Body of pancreas (tissue), 4 donors: ENCODE results near the gene SUV39H1.

ENCODE experiments used
- CTCF ChIP-seq, 7 experiments: fragments of 450-650 bp in 4 of 7; fragments of 200-600 bp in 3 of 7; sonication (generic) in 3 of 7; IDR thresholded peaks; one replicate each; pipeline ENCODE4 v1.5.1; 2016 to 2019; ENCODE audit warnings: antibody characterized with exemption in 7 of 7
- POLR2A ChIP-seq, 3 donors: fragments of 450-650 bp; IDR thresholded peaks; one replicate each; pipeline ENCODE4 v1.6.1; 2016; ENCODE audit warnings: antibody characterized with exemption in 3 of 3, mild to moderate bottlenecking in 2 of 3

DNA sequence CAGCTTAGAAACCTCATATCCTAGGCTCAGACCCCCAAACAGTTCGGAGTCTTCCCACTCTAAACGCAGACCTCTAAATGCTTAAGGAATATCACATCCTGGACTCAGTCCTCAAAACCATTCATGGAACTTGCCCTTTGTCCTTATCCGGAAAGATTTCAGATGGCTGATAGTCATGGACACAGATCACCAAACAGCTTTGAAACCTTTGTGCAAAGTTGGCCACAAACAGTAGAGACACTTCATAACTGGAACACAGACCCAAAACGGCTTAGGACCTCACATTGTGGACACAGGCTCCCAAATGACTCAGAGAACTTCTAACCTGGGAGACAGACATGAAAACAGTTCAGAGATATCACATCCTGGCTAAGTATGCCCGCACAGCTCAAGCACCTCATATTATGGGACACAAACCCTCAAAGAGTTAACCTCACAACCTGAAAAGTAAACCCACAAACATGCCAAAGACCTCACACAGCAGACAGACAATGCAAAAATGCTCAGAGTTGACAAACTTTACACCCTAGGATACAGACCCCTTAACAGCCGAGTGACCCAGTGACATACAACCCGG, 15.5 kb downstream of the SUV39H1 start:
- TF ChIP-seq CTCF (IDR thresholded peaks at IDR 0.05) (no peak), POLR2A (IDR thresholded peaks at IDR 0.05) (no peak)
